ENCODE results near the gene STAT3.

Gene STAT3

DNA sequence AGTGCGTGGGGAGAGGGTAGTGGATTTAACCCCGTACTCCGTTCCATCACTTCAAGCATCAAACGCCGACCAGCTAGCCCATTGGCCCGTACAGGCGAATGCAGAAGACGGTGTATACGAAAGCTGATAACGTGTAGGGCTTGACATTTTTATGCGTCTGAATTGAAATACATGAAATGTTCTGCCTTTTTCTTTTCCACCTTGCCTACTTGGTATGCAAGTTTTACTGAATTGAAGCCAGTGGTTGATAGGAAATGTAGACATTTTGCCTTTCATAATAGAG is 834 bp upstream of the STAT3 start:
- Histone ChIP-seq H3K36me3 (ENCODE audit: low read length) (no peaks in the 10 kb centered on the region), H3K9me3 (ENCODE audit: insufficient read depth, low read length) (no peaks in the 10 kb centered on the region), H3K27ac (ENCODE audit: low read depth, low read length) (no peak overlapping the region), H3K4me3 (ENCODE audit: insufficient read depth, low read length, poor library complexity, severe bottlenecking) (peak overlapping the region; percentile 65), H3K27me3 (ENCODE audit: low read length) (no peaks in the 10 kb centered on the region), H3K9me2 (replicated peaks; ENCODE audit: insufficient read depth, low read length) (no peaks in the 10 kb centered on the region), H3K4me2 (ENCODE audit: low read depth, low read length, poor library complexity, severe bottlenecking) (peak overlapping the region; percentile 95), H3K9ac (ENCODE audit: low read length) (peak overlapping the region; percentile 42; the same call in 1 of the 2 replicates), H4K20me1 (ENCODE audit: low read depth, low read length) (0 out of 2 replicates have a peak, but pooled peaks cover 5% of the 10 kb centered on the region), H3F3A (ENCODE audit: insufficient read depth) (no peaks in the 10 kb centered on the region), H2AFZ (ENCODE audit: low read depth, low read length, severe bottlenecking) (peak overlapping the region; percentile 99), H3K79me2 (ENCODE audit: insufficient read depth, low read length) (no peaks in the 10 kb centered on the region; the same call in 1 of the 2 replicates)
- TF ChIP-seq EZH2phosphoT487 (conservative IDR thresholded peaks at IDR 0.05; ENCODE audit: low read length): no peak
- TF ChIP-seq, protein P1, sequence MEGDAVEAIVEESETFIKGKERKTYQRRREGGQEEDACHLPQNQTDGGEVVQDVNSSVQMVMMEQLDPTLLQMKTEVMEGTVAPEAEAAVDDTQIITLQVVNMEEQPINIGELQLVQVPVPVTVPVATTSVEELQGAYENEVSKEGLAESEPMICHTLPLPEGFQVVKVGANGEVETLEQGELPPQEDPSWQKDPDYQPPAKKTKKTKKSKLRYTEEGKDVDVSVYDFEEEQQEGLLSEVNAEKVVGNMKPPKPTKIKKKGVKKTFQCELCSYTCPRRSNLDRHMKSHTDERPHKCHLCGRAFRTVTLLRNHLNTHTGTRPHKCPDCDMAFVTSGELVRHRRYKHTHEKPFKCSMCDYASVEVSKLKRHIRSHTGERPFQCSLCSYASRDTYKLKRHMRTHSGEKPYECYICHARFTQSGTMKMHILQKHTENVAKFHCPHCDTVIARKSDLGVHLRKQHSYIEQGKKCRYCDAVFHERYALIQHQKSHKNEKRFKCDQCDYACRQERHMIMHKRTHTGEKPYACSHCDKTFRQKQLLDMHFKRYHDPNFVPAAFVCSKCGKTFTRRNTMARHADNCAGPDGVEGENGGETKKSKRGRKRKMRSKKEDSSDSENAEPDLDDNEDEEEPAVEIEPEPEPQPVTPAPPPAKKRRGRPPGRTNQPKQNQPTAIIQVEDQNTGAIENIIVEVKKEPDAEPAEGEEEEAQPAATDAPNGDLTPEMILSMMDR (IDR thresholded peaks at IDR 0.05; ENCODE audit: insufficient read depth, low read length, poor library complexity, severe bottlenecking): no peak

DNA sequence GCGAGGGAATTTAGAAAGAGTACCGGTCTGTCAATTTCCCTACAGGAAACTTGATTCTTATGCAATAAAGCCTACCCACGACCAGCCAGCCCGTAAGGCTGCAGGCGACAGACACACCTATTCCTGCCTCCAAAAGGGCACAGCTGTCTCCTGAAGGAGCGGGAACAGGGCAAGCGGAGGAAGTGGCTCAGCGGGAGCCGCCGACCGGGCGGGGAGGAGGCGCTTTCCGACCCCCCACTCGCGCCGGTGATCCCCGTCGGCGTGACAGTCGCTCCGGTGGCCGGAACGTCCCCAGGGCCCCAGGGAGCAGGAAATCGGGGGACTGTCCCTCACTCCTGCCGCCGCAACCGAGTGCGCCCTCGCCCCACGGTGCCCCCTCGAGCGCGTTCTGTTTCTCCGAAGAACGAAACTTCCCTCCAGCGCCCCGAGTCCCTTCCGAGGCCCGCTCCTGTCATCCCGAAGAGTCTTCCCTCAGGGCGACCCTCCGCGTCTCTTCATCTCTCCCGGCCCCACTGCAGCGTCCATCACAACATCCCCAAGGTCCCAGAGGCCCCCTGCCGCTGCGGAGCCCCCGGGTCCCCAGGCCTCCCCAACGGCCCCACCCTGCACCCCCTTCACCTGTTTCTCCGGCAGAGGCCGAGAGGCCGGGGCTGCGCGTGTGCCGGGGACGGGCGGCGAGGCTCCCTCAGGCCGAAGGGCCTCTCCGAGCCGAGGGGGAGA is 421 bp downstream of the STAT3 start:
- Histone ChIP-seq H3K9me2 (replicated peaks; ENCODE audit: insufficient read depth, low read length) (no peaks in the 10 kb centered on the region), H3K36me3 (ENCODE audit: low read length) (no peaks in the 10 kb centered on the region), H3K27ac (ENCODE audit: low read depth, low read length) (0 out of 2 replicates have a peak overlapping the region, but pooled peaks have one; percentile 41), H2AFZ (ENCODE audit: low read depth, low read length, severe bottlenecking) (peak overlapping the region; percentile 94), H3K79me2 (ENCODE audit: insufficient read depth, low read length) (no peaks in the 10 kb centered on the region; the same call in 1 of the 2 replicates), H3K4me2 (ENCODE audit: low read depth, low read length, poor library complexity, severe bottlenecking) (peak overlapping the region; percentile 72), H3K9me3 (ENCODE audit: insufficient read depth, low read length) (no peaks in the 10 kb centered on the region), H3K9ac (ENCODE audit: low read length) (peak overlapping the region; percentile 85), H3K27me3 (ENCODE audit: low read length) (no peaks in the 10 kb centered on the region), H3K4me3 (ENCODE audit: insufficient read depth, low read length, poor library complexity, severe bottlenecking) (peak overlapping the region; percentile 94), H3F3A (ENCODE audit: insufficient read depth) (no peaks in the 10 kb centered on the region), H4K20me1 (ENCODE audit: low read depth, low read length) (0 out of 2 replicates have a peak, but pooled peaks cover 5% of the 10 kb centered on the region)
- TF ChIP-seq EZH2phosphoT487 (conservative IDR thresholded peaks at IDR 0.05; ENCODE audit: low read length): no peak
- TF ChIP-seq, protein P1 (IDR thresholded peaks at IDR 0.05; ENCODE audit: insufficient read depth, low read length, poor library complexity, severe bottlenecking): no peak

- no peaks in the 10 kb centered on the region for H3K9me2 ChIP-seq (replicated peaks; ENCODE audit: insufficient read depth, low read length)
- H3K79me2 ChIP-seq (ENCODE audit: insufficient read depth, low read length): no peaks in the 10 kb centered on the region; the same call in 1 of the 2 replicates
- no peaks in the 10 kb centered on the region for H3F3A ChIP-seq (ENCODE audit: insufficient read depth)
- peak overlapping the region; percentile 85 for H3K9ac ChIP-seq (ENCODE audit: low read length)
- no peaks in the 10 kb centered on the region for H3K27me3 ChIP-seq (ENCODE audit: low read length)
- peak overlapping the region; percentile 94 for H2AFZ ChIP-seq (ENCODE audit: low read depth, low read length, severe bottlenecking)
- peak overlapping the region; percentile 94 for H3K4me3 ChIP-seq (ENCODE audit: insufficient read depth, low read length, poor library complexity, severe bottlenecking)
- TF ChIP-seq EZH2phosphoT487 (conservative IDR thresholded peaks at IDR 0.05; ENCODE audit: low read length): no peak
- TF ChIP-seq, protein P1 (IDR thresholded peaks at IDR 0.05; ENCODE audit: insufficient read depth, low read length, poor library complexity, severe bottlenecking): no peak
- no peak overlapping the region for H3K27ac ChIP-seq (ENCODE audit: low read depth, low read length)
- H3K36me3 ChIP-seq (ENCODE audit: low read length): no peaks in the 10 kb centered on the region
- H3K9me3 ChIP-seq (ENCODE audit: insufficient read depth, low read length): no peaks in the 10 kb centered on the region
- H4K20me1 ChIP-seq (ENCODE audit: low read depth, low read length): 0 out of 2 replicates have a peak, but pooled peaks cover 5% of the 10 kb centered on the region
- peak overlapping the region; percentile 72 for H3K4me2 ChIP-seq (ENCODE audit: low read depth, low read length, poor library complexity, severe bottlenecking)
Observed at GRCh38 chr17:42386777-42387657, 1.2 kb downstream of the STAT3 start.

Data from SU-DHL-6 (cell line).